Amygdala (tissue), 56 donors: ENCODE measurements around the gene PAFAH2.
"Not testable (repeated sequence)": the region's sequence is repeated elsewhere in the genome, so short reads cannot be mapped to it uniquely, and the experiment has no call there.

Source experiments
- DNase-seq, 56 donors: peaks; one replicate each; lab custom pipeline; 2025; lab: John Stamatoyannopoulos, UW

Gene PAFAH2

DNA sequence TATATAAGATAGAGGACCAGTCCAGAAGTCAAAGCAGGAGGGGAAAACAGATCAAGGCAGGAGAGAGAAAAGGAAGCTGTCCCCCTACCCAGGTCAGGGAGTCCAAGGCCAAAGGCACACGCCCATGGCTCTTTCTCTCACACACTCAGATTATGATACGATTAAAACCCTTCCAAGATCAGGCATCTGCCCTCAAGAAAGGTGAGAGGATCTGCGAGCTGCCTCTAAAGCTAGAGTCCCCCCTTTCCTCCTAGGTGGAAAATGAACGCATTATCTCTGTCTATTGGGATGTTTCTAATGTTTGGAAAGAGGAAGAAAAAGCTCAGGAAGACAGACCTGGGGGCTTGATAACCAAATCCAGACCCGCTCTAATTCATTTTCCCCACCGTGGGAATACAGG lies 7.6 kb downstream of the PAFAH2 start:
- no peak for DNase-seq

DNA sequence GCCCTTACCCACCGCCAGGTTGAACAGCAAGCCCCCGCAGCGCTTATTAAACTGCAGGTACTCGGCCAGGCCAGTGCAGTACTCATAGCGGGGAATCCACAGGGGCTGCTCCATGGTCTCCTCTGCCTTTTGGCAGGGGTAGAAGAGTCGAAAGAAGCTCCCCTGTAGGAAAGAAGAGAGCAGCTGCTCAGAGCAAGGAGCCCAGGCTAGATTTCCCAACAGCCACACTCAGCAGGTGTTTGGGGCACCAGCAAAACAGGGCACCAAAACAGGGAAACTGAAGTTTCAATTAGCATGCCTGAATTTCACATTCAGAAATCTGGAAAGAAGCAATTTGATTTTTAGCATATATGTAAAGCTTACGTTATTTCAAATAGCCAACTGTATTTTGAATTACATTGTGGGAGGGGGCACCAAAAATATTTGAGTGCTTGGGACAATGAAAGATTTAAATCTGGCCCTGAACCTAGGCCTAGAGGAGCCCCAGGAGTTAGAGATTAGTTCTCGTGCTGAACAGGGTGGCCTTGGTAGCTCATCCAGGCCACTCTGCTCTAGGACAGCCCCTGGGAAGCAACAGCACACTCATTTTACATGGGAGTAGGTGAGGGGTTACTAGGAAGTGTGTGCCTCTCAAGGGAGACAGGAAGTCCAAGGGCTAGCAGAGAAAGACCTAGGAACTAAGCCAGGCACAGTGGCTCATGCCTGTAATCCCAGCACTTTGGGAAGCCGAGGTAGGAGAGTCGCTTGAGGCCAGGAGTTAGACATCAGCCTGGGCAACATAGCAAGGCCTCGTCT lies 8.2 kb downstream of the PAFAH2 start:
- no peak for DNase-seq

DNA sequence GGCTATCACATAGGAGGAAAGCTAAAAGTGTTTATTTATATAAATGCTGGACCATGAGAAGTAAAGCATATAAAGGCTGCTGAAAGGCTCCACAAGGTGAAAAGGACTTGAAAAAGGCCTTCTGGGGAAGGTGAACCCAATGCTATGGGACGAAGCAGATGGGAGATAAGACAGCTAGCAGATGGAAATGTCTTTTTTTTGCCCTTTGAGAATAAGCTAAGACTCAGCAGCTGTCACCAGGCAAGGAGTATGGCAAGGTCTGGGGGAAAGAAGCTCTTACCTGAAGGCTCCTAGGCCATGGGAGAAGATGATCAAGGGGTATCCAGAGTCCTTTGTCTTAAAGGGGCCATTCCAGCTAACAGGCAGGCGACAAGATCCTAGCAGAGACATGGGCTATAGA lies 9.9 kb downstream of the PAFAH2 start:
- no peak for DNase-seq

- not testable (repeated sequence) for DNase-seq
Observed at GRCh38 chr1:25986773-25987172, 11.1 kb downstream of the PAFAH2 start.

GRCh38 chr1:25985670-25986069 lies 12.2 kb downstream of the PAFAH2 start:
- DNase-seq, result no peak

DNA sequence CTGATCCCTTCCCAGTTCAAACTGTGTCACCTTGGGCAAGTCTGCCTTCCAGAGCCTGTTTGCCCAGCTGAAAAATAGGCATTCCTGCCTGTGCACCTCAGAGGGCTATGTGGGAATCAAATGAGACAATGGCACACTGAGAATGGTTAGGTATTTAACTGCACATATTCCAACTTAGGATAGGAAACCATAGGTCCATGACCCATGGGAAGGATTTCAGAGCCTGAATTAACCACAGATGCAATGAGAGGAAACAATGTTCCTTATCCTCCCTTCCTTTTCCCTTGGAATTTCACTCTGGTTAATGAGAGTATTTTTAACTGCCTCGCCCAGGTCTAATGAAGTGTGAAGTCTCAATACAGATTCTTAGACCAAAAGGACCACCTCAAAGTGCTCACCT lies 12.7 kb downstream of the PAFAH2 start:
- DNase-seq, result no peak

DNA sequence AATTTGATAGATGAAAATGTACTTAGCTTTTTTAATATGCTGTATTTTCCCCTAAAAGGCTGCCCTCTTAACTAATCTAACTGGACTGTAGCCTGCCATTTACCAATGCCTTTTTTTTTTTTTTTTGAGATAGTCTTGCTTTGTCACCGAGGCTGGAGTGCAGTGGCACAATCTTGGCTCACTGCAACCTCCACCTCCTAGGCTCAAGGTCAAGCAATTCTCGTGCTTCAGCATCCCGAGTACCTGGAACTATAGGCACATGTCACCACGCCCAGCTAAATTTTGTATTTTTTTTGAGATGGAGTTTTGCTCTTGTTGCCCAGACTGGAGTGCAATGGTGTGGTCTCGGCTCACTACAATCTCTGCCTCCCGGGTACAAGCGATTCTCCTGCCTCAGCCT lies 18.7 kb downstream of the PAFAH2 start:
- DNase-seq, result no peak

DNA sequence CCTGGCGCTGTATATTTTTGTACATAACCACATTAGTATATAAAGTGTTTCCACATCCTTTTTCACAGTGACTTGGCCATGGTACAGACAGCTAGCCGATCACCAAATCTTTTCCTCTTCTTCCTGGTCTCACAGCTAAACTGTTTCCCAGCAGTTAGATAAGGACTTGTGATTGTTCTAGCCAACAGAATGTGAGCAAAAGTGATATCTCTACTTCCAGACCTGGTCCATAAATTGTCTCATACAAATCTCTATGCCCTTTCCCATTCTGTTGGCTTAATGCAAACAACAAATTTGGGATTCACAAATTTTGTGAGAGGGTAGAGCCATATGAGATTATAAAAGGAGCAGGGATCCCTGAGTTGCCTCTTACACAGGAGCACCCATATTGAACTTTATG lies 19.5 kb downstream of the PAFAH2 start:
- DNase-seq, result no peak

DNA sequence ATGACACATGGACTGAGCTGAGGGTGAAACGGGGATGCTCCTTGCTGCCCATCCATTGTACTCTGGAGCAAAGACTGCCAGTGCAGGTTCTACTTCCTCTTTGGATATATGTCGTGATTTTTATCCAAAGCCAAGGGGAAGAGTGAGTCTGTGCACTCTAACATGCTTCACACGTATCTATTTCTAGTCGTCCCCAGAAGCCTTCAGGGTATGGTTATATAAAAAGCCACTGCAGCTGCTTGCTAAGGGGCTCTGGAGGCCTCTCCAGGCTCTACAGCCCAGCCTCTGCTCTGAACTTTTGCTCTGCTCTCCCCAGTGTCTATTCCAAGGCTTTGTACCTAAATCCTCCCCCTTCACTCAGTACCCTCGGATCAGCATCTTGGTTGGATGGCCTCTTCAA lies 20.1 kb downstream of the PAFAH2 start:
- DNase-seq, result no peak

DNA sequence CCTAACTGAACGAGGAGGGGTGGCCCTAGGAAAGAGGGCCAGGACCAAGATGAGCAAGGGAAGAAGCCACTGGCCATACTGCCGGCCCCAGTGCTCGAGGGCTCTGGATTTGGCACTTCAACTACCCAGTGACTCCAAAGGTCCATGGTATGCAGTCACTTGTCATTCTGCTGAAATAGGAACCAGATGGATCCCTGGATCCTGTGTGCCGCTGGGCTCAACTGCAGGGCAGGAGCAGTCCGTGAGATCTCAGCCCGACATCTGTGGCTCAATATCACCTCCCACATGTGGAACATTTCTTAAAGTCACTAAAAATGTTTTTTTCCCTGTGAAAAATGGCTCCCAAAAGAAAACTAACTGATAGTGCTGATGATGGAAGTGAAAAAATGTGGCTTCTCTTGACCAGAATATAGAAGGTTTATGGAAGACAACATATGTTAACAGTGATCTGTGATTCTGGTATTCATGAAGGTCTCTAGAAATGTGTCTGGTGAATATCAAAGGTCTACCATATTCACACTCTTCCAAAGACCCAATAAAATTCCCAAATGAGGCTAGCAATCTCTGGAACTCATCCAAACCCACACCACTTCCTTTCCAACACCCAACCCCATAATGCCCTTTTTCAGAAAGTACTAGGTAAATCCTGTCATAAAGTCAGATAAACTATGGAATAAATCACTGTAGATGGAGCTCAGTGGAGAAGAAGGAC lies 24.1 kb downstream of the PAFAH2 start:
- no peak for DNase-seq

DNA sequence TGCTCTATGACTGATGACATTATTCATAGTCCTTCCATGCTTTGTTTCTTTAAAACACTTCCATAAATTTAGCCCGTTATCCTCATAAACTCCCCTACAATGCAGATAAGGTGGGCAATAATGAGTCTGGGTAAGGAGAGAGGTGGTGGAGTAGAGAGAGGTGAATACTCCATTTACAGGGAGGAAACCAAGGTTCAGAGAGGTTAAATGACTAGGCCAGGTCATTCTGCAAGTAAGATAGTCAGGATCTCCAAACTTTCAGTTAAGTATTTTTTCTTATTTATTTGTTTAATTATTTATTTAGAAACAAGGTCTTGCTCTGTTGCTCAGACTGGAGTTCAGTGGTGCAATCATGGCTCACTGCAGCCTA lies 26.1 kb downstream of the PAFAH2 start:
- no peak for DNase-seq

DNA sequence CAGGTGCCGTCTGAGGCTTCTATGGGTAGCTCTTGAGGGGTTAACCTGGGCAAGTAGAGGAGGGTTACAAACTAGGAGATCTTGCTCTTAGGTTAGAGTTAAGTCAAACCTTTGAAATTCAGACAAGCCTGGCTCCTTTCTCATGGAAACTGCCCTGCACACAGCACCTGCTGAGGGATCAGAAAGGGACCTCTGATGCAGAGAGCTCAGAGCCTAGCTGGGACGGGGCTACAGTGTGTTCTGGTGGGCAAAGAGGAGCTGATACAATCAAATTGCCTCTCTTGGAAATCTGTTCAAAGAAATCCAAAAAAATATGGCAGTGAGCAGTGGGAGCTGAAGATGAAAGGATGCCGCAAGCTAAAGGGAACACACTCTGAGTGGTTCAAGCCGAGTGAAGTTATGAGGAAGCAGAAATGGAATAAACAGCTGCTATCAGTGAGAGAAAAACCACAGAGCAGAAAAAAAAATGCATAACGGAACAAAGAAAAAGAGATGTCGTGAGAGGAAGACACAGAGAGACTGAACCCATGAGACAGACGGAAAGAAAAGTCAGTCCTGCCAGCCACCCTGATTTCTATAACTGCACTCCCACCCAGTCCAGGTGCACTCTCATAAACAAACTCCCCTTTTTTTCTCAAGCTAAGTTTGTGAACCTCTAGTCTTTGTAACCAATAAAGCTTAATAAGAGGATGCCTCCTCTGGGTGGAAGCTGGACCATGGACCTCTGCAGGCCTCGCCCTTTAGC lies 26.6 kb downstream of the PAFAH2 start:
- DNase-seq, result no peak

DNA sequence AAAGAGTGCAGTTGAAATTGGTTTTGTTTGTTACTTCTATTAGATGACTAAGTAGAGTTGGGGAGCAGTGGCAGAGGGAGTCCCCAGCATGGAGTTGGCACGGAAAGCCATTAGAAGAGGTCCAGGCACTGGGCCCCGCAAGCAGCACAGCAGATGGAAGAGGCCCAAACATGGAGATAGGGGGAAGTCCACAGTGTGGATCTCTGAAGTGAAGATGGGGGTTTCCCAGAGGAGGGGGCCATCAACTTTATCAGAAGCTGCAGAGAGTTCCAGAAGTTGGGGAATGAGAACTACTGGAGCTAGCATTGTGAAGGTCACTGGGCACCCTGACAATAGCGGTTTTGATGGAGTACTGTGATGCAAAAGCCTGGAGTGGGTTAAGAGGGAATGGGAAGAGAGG lies 30.6 kb downstream of the PAFAH2 start:
- no peak for DNase-seq

DNA sequence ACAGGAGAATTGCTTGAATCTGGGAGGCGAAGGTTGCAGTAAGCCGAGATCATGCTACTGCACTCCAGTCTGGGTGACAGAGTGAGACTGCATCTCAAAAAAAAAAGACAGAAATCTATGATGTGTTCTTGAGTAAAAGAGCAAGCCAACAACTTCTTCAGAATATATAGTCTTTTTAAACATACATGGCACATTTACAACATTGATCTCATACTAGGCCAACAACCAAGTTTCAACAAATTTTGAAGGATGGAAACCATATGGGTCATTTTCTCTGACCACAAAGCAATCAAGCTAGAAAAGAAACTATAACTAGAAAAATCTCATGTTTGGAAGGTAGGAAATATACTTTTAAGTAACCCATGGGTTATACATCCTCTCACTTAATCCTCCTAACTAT lies 38.3 kb downstream of the PAFAH2 start:
- DNase-seq, result no peak

GRCh38 chr1:25958465-25958864 lies 39.4 kb downstream of the PAFAH2 start:
- no peak for DNase-seq

GRCh38 chr1:25955553-25955952 lies 42.3 kb downstream of the PAFAH2 start:
- no peak for DNase-seq

GRCh38 chr1:25954282-25954938 lies 43.5 kb downstream of the PAFAH2 start:
- no peak for DNase-seq

DNA sequence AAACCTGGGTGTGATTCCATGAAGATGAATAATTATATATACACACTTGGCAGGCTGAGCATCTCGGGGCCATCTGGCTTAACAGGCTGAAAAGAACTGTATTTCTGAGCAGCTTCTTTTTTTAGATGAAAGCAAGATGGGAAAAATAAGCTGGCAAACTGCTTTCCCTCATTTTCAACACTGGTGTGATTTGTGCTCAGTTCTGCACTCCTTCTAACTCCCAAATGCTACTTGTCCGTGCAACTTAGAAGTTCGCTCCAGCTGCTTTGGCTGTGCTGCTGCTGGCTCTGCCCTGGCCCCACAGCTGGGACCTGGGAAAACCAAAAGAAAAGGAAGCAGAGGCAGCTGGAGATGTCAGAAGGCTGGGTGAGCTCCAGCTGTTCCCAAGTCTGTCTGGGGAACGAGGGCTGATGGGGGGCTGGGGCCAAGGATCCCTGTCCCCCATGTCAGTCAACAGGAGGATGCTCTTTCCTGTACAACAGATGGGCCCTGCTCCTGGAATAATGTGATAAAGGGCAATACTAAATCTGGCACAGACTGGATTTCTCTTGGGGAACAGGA lies 44.9 kb downstream of the PAFAH2 start:
- peak in 13 of 56 donors; percentile 1 to 41 (median 23) for DNase-seq

DNA sequence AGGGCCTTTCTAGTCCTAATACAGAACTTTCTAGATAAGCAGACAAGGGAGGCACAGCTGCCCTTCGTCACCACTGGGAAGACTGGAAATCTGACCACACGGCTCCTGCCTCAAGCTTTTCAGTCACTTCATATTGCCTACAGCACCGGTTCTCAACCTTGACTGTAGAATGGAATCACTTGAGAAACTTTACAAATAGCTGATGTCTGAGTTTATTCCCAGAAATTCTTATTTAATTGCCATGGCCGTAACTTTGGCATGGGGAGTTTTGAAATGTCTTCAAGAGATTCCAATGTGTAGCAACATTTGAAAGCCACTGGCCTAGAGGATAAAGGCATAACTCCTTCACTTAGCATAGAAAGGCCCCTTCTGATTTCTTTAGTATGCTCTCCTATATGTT lies 49.2 kb downstream of the PAFAH2 start:
- DNase-seq, result no peak

DNA sequence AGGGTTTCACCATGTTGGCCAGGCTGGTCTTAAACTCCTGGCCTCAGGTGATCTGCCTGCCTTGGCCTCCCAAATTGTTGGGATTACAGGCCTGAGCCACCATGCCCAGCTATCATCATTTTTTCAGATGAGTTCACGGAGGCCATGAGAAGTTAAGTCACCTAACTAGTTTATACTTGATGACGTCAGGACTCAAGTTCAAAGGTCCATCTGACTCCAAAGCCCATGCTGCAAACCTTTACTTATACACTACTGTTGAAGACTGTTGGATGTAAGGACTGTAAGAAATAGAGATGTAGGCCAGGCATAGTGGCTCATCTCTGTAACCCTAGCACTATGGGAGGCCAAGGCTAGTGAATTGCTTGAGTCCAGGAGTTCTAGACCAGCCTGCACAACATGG lies 50.8 kb downstream of the PAFAH2 start:
- no peak for DNase-seq

DNA sequence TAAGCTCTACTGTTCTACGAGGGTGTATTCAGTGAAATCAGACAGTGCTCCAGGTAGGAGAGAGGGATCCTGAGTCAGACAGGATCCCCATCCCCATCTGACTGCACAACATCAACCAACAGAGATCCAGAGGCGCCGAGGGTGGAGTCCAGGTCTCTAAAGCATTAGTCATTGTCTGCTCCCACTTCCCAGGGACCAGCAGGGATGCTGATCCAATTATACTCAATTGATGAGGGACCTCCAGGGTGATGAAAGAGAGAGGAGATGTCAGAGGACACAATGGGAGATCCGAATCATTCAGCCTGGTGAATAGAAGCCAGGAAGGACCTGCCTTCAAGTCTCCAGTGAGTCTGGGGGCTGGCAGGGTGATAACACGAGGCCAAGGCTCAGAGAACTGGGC lies 52.1 kb downstream of the PAFAH2 start:
- no peak for DNase-seq
